ENCODE measurements around the gene AMY1C.
"Not testable (repeated sequence)": the region's sequence is repeated elsewhere in the genome, so short reads cannot be mapped to it uniquely, and the experiment has no call there.

The AMY1C gene

DNA sequence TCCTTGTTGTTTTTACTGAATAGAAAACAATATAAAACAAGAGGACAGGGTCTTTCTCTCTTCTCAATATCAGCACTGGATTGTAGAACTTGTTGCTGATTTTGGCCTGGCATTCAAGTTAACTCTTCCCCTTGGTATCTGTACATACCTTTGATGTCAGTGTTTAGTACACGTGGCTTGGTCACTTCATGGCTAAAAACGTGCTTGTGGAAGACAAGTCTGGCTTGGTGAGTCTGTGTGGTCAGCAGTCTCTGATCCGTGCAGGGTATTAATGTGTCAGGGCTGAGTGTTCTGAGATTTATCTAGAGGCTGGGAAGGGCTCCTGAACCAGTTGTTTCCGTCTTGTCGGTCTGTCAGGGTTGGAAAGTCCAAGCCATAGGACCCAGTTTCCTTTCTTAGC is at the start of gene AMY1C:
TSS of gene AMY1C (plus strand) at position 301 of the 400 bp plus-strand sequence. CDS start 572 bp downstream, outside the sequence.
- not testable (repeated sequence) for ATAC-seq

GRCh38 chr1:103700669-103701068 is 49.0 kb upstream of the AMY1C start:
- ATAC-seq = not testable (repeated sequence)

- ATAC-seq = not testable (repeated sequence)
These were observed 48.4 kb upstream of the AMY1C start for GRCh38 chr1:103701256-103701655.

GRCh38 chr1:103707670-103708069 is 42.0 kb upstream of the AMY1C start:
- ATAC-seq = not testable (repeated sequence)

DNA sequence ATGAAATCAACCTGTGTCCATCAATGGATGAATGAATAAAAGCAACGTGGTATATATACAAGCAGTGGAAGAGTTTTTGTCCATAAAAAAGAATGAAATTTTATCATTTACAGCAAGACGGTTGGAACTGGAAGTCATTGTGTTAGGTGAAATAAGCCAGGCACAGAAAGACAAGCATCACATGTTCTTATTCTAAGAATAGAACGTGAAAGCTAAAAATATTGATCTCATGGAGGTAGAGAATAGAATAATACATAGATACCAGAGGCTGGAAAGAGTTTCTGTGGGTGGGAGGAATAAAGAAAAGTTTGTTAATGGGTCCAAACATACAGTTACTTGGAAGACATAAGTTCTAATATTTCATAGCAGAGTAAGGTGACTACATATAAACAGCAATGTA is 39.3 kb upstream of the AMY1C start:
- ATAC-seq = not testable (repeated sequence)

GRCh38 chr1:103717404-103717803 is 32.3 kb upstream of the AMY1C start:
- ATAC-seq = not testable (repeated sequence)

DNA sequence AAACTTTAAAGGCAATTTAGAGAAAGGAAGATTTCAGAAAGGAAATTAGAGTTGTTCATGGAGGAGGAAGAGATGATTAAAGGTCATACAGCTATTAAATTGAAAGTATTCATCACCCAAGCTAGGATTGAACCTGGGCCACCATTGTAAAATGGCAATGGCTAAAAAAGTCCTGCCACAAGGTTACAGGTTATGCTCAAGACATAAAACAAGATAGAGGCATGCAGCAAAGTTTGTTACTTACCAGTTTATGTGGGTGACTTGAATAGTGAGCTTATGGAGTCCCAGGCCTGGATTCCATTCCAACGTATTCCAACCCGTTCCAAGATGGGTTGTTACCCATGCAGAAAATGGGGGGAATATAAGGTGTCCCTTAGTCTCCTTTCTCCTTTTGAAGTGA is 28.2 kb upstream of the AMY1C start:
- ATAC-seq = not testable (repeated sequence)

DNA sequence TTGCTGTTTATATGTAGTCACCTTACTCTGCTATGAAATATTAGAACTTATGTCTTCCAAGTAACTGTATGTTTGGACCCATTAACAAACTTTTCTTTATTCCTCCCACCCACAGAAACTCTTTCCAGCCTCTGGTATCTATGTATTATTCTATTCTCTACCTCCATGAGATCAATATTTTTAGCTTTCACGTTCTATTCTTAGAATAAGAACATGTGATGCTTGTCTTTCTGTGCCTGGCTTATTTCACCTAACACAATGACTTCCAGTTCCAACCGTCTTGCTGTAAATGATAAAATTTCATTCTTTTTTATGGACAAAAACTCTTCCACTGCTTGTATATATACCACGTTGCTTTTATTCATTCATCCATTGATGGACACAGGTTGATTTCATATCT is 14.4 kb upstream of the AMY1C start:
- ATAC-seq = not testable (repeated sequence)

- not testable (repeated sequence) for ATAC-seq
These were observed 11.7 kb upstream of the AMY1C start for GRCh38 chr1:103738031-103738430.

- not testable (repeated sequence) for ATAC-seq
These were observed 5.2 kb upstream of the AMY1C start for GRCh38 chr1:103744449-103744848.

- not testable (repeated sequence) for ATAC-seq
These were observed 4.7 kb upstream of the AMY1C start for GRCh38 chr1:103745040-103745439.

DNA sequence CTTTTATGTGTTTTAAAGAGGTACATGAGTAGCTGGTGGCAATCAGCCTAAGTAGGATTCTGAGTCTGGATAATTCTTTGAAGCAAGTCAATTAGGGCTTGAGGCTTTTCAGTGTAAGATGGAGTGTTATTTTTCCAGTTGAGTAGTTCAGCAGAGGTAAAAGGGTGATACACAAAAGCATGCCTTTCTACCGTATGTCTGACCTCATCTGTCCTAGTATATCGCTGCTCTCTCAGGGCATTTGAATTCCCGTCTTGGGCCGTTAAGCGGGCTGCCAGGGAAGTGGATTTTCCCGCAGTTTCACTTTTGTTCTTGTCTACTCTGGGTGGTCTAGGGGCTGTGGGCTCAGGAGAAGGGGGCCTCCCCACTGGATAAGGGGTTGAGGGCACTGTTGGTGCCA is 1.4 kb upstream of the AMY1C start:
- ATAC-seq = not testable (repeated sequence)

DNA sequence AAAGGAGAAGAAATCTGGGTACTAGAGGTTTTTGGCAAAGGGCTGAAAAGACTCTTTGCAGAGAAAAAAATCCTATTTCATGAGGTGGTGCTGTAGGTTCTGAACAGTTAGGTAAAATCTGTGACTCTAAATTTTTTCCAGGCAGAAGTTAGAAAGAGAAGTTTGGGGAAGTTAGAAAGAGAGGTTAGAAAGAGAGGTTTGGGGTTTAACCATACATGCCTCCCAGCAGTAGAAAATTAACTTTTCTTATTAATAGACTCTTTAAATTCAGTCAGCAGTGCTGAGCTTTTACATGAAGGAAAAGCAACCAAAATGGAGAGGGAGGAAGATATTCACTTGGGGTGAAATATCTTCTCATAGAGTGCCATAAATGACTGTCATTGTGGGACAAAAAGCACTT is 12.2 kb downstream of the AMY1C start:
- ATAC-seq = no peak

- no peak for ATAC-seq
These were observed 30.2 kb downstream of the AMY1C start for GRCh38 chr1:103779932-103780331.

GRCh38 chr1:103783944-103784377 is 34.3 kb downstream of the AMY1C start:
- no peak for ATAC-seq

DNA sequence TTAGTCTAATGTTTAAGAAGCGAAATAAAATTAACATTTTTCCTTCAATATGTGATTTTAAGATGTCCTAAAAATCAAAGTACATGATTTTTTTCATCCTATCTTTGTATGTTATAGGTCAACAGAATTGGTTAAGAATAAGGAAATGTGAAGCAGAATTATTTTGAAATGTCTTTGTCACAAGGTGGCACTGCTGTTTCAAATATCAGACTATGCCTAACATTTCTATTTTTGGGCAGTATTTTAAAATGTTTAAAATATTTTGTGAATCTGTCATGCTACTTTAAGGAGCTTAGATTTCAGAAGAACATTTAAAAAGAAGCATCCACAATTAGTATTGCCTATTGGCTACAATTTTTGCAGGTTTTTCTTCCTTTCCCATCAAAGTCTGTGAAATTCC is 38.7 kb downstream of the AMY1C start:
- no peak for ATAC-seq

GRCh38 chr1:103790172-103790571 is 40.5 kb downstream of the AMY1C start:
- no peak for ATAC-seq
